GM19025 (cell line): ENCODE results near the gene PRRG3.

Experiments used
- ATAC-seq: cut with Tn5 transposase; IDR thresholded peaks from one replicate; pipeline ENCODE4 v1.9.1; 2021; ENCODE audit warnings: mild to moderate bottlenecking, low read depth, moderate library complexity; ENCODE audit not compliant: unreplicated experiment

PRRG3 gene

DNA sequence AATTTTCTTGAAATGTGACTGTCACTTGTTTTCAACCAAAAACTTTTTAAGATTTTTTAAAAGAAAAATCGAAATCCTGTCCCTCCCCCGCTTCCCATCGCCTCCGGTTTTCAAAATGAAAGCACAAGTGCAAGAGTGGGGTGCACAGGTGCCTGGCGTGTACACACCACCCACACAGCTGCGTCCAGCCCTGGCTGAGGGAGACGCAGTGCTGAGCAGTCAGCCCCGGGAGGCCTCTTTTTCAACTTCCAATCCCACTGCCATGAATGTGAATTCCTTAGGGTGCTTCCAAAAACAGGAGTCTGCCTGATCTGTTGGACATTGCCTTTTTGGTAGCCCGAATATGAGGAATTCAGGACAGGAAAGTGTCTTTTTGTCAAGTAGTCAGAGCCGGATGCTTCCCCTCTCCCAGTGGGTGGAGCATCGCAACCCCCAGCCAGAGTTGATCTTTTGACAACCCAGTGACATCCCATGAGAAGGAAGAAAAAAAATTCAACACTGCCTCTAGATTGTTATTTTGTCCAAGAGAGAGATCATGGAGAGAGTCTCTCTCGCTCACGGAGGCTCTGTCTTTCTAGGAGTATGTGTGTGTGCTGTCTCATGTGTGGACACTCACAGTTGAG, 8.9 kb downstream of the PRRG3 start:
- ATAC-seq, result no peak

DNA sequence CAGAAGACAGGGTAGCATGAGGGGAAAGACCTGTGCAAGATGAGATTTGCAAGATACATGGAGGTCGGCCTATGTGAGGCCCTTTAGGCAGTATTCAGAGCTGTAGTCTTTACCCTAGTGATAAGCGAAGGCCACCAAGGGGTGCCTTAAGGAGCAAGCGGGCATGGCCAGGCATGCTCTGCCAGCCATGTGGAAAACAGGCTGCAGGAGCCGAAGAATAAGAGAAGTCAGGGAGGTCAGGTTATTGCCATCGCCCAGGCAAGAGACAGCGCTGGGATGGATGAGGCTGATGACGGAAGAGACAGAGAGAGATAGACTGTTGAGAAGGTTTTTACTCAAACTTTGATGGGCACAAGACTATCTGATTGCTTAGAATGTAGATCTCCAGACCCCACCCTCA, 13.6 kb downstream of the PRRG3 start:
- ATAC-seq, result no peak

DNA sequence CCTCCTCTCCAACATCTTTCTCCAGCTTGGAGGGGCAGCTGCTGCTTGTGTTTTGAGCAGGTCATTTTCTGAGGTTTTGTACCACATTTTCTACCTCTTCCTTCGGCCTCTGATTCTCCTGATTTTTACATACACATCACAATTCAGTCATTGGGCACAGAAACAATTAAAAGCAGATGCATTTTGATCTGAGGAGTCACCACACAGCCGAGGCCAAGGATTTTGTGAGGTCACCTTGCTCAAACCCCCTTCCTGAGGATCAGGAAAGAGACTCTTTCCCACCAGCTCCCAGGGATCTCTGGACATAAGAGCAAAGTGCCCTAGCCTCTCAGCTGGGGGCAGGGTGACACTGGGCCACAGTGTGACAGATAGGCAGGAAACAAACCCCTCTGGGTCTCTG, 15.2 kb downstream of the PRRG3 start:
- no peak for ATAC-seq

DNA sequence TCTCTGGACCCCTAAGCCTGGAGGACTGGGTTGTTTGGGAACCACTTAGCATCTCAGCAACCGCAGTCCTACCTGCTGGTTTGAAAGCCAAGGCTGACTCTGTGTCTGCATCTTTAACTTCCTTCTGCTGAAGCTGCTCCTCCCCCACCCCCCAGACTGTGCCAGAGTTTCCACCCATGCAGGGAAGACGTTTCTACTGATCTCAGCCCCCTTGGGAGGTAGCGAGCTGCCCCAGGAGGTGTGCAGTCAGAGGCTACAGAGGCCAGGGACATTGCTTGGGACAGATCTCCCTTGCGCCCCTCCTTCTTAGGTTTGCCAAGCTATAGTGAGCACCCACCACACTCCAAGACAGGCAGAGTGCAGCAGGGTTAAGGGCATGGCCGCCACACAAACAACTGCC, 15.9 kb downstream of the PRRG3 start:
- ATAC-seq, result no peak

DNA sequence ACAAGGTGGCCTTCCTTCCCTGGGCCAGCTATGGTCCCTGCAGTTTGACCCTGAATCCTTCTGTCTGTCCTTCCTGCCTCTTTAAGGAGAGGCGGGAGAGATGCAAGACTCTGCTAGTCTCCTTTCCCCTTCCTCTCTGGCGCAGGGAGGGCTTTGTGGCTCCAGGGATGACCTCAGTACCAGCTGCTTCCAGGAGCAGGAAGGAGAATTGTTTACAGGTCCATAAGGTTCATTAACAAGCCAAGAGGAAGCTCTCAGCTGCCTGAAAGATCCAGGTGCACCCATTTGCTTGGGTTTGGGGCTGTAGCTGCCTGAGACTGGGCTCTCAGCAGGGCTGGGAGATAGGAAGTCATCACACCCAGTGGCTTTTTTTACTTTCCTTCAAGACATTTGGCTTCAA, 16.5 kb downstream of the PRRG3 start:
- no peak for ATAC-seq

DNA sequence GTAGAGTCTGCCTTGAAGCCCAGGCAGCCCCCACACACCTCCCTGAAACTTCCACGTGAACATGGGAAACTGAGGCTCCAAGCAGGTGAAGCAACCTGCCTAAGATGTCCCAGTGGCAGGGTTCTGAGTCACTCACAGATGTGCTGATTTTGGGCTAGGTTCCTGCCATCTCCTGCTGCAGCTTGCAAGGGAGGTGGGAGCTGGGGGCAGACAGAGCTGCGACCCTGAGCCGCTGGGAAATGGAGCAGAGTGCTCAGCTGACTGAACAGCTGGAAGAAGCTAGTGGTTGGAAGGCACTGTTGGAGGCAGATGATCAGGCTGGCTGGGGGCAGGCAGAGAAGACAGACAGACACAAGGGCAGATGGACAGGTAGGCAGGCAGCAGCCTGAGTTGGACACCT, 17.0 kb downstream of the PRRG3 start:
- ATAC-seq, result no peak

DNA sequence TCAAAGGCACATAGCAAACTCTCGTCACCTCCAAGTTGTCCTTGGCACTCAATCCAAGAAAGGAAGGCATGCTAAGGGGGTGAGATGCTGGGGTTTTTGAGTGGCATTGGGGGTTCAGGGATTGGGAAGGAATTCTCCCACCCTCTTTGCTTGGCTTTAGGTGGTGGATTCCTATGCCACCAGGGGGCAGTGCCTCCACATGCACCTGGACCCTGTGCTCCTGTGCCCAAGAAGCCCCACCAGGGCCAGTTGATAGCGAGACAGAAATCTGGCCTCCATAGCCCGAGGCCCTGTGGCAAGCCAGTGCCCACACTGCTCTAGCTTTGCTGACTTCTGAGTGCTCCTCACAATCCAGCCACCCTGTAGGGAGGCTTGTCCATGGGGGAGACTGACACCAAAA, 18.6 kb downstream of the PRRG3 start:
- no peak for ATAC-seq

DNA sequence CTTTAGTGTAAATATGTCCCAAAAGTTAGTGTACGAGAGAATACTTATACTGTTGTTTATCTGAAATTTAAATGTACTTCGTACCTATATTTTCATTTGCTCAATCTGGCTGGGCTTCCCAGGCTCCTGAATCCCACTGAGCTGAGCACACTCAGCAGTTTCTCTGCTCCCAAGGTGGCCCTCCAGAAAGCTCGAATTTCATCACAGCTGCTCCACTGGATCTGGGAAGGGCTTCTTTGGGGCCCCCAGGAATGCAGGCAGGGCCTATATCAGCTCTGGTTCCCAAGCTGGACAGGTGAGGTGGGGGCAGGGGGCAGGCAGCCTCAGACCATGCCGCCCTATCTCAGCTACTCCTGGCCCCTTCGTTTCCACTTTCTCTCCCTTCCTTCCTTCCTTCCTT, 19.1 kb downstream of the PRRG3 start:
- no peak for ATAC-seq

DNA sequence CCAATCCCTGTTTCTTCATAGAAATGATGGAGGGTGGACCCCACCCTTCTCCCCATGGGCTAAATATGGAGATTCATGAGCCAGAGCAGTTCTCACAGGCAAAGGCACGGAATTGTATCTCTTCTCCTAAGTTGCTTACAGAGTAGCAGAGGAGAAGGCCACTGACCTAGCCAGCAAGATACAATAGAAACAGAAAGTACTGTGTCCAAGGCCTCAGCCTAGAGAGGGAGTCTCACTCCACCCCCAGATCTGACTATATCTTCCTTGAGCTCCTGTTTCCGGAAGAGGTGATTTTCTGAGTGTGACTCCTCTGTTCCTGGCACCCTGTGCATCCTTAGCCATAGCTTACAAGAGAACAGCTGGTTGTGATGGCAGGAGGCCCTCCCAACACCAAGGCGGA, 20.5 kb downstream of the PRRG3 start, which contains the start of gene FATE1:
Gene FATE1 (plus strand): TSS at position 284 of the 400 bp plus-strand sequence. CDS start 85 bp downstream, at position 369.
- ATAC-seq, result no peak

DNA sequence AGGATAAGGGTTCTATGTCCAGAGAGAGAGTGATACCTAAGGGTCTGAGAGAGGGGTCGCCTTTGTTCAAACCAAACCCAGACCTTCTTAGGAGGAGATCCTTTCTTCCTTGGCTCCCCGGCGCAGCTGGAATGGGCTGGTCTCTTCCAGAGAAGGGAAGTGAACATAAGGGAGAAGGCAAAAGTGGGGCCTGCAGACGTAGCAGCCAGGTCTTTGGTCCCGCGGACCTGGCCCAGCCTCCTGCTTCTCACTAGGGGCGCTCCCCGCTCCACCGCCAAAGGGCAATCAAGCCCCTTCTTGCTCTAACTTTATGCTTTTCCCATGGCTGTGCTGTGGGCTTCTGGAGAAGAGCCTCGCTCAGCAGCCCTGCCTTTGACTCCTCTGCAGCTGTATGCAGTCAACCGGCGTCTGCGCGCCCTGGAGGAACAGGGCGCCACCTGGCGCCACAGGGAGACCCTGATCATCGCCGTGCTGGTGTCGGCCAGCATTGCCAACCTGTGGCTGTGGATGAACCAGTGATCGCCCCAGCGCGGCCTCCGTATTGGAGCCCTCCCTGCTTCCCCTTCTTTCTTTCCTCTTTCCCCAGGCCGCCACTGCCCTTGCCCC, 27.1 kb downstream of the PRRG3 start:
- ATAC-seq, result no peak

DNA sequence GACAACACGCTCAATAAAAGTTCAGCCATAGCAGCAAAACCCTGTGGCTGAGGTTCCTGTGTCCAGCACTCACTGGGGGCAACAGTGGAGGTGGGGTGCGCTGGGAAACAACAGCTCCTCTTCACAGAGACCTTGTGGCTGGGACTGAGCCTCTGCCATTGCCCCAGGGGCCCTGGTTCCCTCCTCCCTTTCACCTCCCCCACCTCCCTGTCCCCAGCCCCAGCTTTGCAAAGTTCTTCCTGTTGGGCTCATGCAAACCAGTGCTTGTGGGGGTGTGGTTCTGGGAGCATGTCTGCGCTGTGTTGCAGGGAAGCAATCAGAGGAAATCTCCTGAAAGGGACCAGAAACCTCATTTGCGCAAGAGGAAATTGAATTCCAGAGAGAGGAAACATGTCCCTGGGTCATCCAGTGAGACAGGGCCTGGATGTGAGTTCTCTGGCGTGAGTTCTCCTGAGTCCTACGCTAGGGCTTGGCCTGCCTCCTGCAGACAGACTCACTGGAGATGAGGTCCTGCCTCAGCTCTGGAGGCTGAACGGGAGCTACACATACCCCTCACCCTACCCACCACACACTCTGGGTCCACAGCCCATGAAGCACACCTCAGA, 28.0 kb downstream of the PRRG3 start:
- ATAC-seq, result no peak

DNA sequence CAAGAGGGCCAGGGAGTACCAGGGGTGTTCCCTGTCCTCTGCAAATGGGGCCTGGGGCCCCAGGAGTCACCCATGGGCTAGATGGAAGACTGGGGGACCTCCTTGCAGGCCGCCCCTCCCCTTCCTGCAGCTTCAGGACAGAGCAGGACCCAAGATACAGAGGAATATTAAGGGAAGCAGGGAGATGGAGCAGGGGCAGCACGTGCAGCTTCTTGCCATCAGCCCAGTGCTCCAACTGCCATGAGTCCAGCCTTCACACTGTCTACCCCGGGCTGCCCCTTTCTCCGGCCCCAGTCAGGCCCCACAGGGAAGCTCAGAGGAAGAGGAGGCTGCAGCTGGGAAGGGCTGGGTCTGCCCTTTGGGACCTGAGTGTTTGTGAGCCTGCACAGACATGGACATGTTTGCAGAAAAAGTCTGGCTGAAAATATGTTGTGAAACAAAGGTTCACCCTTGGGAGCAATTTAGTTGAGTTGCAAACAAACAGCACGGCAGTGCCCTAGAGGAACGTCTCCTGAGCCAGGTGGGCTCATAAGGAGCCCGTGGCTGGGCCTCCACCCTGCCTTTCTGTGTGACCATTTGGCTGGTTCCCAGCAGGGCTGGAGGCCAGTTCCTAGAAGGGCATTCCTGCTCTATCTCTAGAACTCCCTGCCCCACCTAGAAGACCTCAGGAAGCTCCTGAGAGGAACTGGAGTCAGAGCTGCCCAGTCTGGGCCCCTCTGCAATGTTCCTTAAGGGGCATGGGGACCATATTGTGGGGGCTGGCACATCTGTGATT, 29.5 kb downstream of the PRRG3 start:
- no peak for ATAC-seq

DNA sequence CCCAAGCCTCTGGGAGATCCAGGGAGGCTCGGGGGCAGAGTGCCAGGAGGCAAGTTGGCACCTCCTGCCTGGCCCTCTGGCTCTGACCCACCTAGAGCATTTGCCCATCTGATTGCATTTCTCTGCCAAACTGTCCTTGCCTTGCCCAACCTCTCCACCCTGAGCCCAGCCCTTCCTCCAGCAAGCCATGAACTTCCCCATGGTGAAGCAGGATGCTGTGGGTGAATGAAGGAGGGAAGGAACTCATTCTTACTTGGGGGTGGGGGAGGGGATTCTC, 30.0 kb downstream of the PRRG3 start:
- no peak for ATAC-seq

DNA sequence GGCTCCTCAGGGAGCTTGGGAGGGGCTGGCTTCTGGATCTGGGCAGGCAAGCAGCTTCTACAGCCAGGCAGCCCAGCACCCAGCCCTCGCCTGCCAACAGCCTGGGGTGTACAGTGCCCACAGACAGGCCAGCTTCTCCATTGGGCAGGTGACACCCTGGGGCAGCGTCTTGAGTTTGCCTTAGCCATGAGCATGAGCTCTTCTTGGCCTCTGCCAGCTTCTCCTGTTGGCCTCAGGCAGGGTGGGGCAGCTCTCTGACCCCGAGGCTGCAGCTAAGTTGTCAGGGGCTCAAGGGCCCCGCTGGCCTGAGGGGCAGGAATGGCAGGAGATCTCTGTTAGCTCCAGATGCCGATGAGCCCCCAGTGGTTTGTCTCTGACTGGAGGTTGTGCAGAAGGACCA, 31.5 kb downstream of the PRRG3 start:
- ATAC-seq, result no peak

DNA sequence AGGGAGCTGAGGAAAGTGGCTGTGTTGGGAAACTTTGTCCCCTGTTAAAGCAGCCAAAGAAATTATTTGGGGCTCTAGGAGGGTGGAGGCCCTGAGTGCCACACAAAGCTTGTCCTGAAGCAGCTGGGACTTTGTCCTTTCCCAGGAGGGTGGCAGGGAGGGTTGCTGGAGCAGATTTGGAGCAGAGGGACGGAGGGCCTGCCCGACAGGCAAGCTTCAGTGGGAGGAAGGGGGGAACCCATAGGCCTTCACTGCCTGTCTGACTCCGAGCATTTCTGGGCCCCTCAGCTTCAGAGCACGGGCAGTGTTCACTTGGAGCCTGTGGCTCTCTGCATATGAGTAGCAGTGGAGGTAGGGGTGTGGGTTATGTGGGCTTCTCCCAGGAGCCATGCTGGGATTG, 32.1 kb downstream of the PRRG3 start:
- no peak for ATAC-seq

DNA sequence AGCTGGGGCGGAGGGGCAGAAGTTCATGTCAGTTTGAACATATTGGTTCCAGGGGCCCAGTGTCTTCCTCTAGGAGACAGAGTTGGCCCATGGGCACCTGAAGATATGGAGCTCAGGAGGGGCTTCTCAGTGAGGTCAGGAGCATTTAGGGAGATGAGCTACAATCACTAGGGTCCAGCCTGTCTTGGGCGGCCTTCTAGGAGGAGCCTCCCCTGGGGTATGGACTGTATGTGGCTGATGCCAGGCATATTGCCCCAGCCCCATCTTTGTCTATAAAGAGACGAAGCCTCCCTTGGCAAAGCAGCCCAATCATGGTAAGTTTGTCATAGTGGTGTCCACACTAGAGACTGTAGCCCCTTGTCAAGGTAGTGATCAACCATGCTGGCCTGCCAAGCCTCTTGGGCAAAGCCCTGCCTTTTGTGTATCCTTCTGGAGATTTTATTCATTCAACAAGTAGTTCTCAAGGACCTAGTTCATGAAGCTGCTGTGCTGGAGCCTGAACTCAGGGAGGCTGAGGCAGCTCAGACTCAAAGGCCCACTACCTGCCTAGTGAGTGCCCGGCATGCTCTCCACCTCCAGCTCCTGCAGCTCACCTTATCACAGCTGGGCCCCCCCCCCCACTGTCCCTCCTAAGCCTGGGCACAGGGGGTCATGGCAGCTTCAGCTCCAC, 33.9 kb downstream of the PRRG3 start:
- ATAC-seq, result no peak

DNA sequence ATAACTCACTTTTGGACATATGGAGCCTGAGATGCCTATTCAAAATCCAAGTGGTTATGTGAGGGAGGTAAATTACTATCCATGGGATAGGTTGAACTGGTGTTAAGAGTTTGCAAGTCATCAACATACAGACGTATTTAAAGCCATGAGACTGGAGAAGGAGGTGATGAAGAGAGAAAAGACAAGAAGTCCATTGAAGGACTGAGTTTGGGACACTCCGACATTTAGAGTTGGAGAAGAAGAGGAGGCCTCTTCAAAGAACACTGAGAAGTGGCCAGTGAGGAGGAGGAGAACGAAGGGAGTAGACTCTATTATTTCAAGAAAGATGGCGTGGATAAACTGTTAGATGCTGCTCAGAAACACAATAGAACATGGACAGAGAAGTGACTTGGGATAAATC, 39.2 kb downstream of the PRRG3 start, which contains the start of gene CNGA2:
Gene CNGA2 (plus strand): TSS at position 301 of the 400 bp plus-strand sequence. CDS start 3,738 bp downstream, outside the sequence.
- ATAC-seq, result no peak

DNA sequence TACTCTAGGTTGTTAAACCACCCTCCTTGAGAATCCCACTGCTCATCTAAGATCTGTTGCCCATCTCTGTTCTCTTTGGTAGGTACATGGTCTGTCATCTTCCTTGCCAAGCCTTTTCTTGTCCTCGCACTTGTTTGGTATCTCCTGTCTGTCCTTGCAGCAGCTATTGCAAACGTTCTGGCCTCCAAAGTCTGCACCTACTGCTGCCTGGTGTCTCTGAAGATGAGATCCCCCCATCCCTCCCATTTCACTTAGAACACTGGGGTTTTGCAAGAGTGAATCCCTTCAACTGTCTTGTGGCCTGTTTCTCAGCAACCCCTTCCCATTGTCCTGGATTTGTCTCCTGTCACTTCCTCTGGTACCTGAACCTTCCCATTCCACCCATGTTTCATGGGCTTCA, 40.0 kb downstream of the PRRG3 start:
- no peak for ATAC-seq

DNA sequence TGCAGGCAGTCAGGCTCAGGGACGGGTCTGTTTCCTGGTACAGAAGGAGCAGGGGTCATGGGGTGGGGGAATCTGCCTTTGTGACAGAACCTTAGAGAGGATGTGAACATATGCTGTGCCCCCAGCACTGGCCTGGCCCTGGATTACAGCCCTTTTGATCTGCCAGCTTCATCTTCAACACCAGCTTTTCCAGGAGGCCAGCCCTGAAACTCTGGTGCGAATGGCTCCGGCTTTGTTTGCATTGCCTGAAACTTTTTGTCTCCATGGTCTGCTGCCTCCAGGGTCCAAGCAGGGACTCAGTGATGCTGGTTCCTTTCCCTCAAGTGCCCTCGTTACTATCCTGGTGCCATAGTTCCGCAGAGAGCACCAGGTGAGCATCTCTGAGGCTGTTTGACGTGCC, 41.4 kb downstream of the PRRG3 start:
- ATAC-seq, result no peak

DNA sequence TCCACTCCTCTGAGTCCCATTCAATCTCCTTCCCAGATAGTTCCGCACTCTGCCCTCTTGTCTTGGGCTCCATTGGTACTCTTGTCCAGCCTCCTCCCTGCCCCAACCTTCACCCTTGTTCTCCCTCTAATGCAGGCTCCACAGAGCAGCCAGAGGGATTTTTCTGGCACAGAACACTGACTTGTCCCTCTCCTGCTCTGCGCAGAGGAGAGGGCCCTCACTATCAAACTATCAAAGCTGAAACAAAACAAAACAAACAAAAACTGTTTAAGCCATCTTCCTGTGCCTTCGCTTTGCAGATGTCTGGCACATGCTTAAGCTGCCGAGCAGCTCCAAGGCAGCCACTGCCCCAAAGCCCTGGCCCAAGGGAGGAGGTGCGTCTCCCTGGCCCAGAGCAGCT, 42.2 kb downstream of the PRRG3 start:
- no peak for ATAC-seq

DNA sequence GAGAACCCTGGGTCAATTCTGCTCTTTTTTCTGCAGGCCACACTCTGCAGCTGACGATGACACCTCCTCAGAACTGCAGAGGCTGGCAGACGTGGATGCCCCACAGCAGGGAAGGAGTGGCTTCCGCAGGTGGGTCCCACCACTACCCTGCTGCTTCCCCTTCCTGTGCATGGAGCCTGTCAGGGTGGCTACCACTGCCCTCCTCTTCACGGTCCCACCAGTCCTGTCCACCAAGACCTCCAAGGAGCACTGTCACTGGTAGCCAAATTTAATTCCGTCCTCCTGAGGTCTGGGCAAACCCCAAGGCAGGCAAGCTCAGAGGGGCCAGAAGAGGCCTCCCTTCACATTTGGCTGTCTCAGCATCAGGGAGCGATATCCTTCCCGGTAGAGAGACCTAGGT, 43.5 kb downstream of the PRRG3 start:
- ATAC-seq, result no peak
